Ovary (tissue), 9 donors: ENCODE measurements around the gene IFNK. TPM values are rescaled to one million over a fixed set of nuclear protein-coding genes. Genes with fewer than 3 reads are reported as not detected.
A peak's percentile ranks its signal among the peaks of the same experiment; 100 is the strongest.

Experiments used
- DNase-seq, 5 donors: peaks; one replicate each; pipeline ENCODE4 v3.0.0-alpha.2; 2019 to 2020
- H3K27ac ChIP-seq, 2 donors: fragments of 200-600 bp; one replicate each; pipeline versions ENCODE4 v1.5.1 to v1.8.0; 2019 to 2022
- H3K27me3 ChIP-seq: fragments of 200-600 bp; one replicate; pipeline ENCODE4 v1.8.0; 2022
- H3K36me3 ChIP-seq: fragments of 200-600 bp; sonication (generic); one replicate; pipeline ENCODE4 v1.5.1; 2019
- H3K4me1 ChIP-seq: one replicate; pipeline ENCODE4 v1.8.1; 2013; ENCODE audit warnings: mild to moderate bottlenecking, moderate library complexity; ENCODE audit not compliant: insufficient read depth
- H3K4me3 ChIP-seq: fragments of 200-600 bp; sonication (generic); one replicate; pipeline ENCODE4 v1.5.1; 2017
- H3K9me3 ChIP-seq, 2 donors: fragments of 200-600 bp in 1 of 2; sonication (generic) in 1 of 2; one replicate each; pipeline versions ENCODE4 v1.5.1 to v1.8.1; 2013 to 2019; ENCODE audit warnings: mild to moderate bottlenecking in 1 of 2, moderate library complexity in 1 of 2
- CTCF ChIP-seq, 3 donors: fragments of 450-650 bp in 2 of 3; fragments of 200-600 bp in 1 of 3; IDR thresholded peaks; one replicate each; pipeline versions ENCODE4 v1.5.1 to v1.8.0; 2016 to 2022; ENCODE audit warnings: antibody characterized with exemption in 3 of 3, mild to moderate bottlenecking in 1 of 3
- EP300 ChIP-seq: sonication (generic); formaldehyde crosslinking; IDR thresholded peaks from one replicate; pipeline ENCODE4 v1.6.1; 2017; ENCODE audit warnings: antibody characterized with exemption
- POLR2A ChIP-seq: fragments of 450-650 bp; IDR thresholded peaks from one replicate; pipeline ENCODE4 v1.6.1; 2017; ENCODE audit warnings: antibody characterized with exemption, mild to moderate bottlenecking, moderate library complexity
- WGBS, 3 donors: extraction: QIAGEN DNeasy Blood & Tissue Kit in 1 of 3; methylation state at CpG; one replicate each; pipeline versions ENCODE4 v1.1.5 to v1.1.7; 2013 to 2017; 5-methylcytosine and 5-hydroxymethylcytosine counted together
- intact Hi-C, 4 donors: fragments of 100-400 bp; cut with DNase I; formaldehyde crosslinking; loops; one replicate each; pipeline versions ENCODE4 v1.11.0 to v1.15.1; 2022 to 2023
- polyA plus RNA-seq, 2 donors: library from polyadenylated mRNA; stranded (reverse); fragments of 200-250 nt in 1 of 2; fragments of 350-450 nt in 1 of 2; fragmentation: Illumina TruSeq in 1 of 2; extraction: RNeasy Lipid Tissue Mini Kit (QIAGEN cat#74804) in 1 of 2; gene quantifications; one replicate each; pipeline ENCODE4 v1.2.3, GENCODE V29; 2013 to 2014
- total RNA-seq, 7 donors: library from RNA; depleted of rRNA in 2 of 7; stranded (reverse); fragments of >200 nt in 2 of 7; fragmentation: NEBNext Ultra II Directional in 3 of 7; extraction: Animal tissue kit (Norgen Biotek cat#: 25700) in 3 of 7; gene quantifications; one replicate each; pipeline versions ENCODE4 v1.1.0 to v1.2.4, GENCODE V29; 2016 to 2023
- donor health status: DM: no; HTN: no; CAD: no; lungs with moderate emphysema.
- donor health status: DM: no; HTN: no; CAD: no.
- donor health status: Bipolar disorder and iron deficiency.
- donor health status: DM: yes; HTN: yes; CAD: no.
- donor health status: DM: no; HTN: no; CAD: no.
- donor health status: DM: yes; HTN: yes; CAD: no.

The IFNK gene
- total and polyA plus RNA-seq, 9 donors, result not detected

GRCh38 chr9:27534658-27535209 lies 10.6 kb downstream of the IFNK start:
- H3K4me3 ChIP-seq, result no peak overlapping the region

GRCh38 chr9:27535701-27536118 lies 11.6 kb downstream of the IFNK start:
- H3K27me3 ChIP-seq, result no peaks in the 10 kb centered on the region
- H3K4me1 ChIP-seq, result peaks cover 29% of the 10 kb centered on the region
- H3K36me3 ChIP-seq, result no peaks in the 10 kb centered on the region
- 78 to 87% (median 86%) methylated on average over 3 of the region's 3 CpGs for WGBS, 3 donors
- peak in 1 of 5 donors; percentile 18 for DNase-seq
- intact Hi-C loops, result loop anchor here in 1 of 4 donors (5.0 kb wide), 1 partner anchor 198 kb away; no protein-coding TSS in a partner anchor
- no peaks in the 10 kb centered on the region for H3K9me3 ChIP-seq
- no peak overlapping the region for H3K27ac ChIP-seq
- no peak overlapping the region for H3K4me3 ChIP-seq
- TF ChIP-seq EP300 (no peak), CTCF (IDR thresholded peaks at IDR 0.05) (no peak), POLR2A (no peak)

More at GRCh38 chr9:27534658-27535209, 10.6 kb downstream of the IFNK start:
- Histone ChIP-seq H3K27ac (peak overlapping the region; percentile 59 to 63), H3K4me1 (peaks cover 24% of the 10 kb centered on the region), H3K27me3 (no peaks in the 10 kb centered on the region), H3K36me3 (no peaks in the 10 kb centered on the region), H3K9me3 (no peaks in the 10 kb centered on the region)
- TF ChIP-seq EP300 (no peak), POLR2A (no peak), CTCF (IDR thresholded peaks at IDR 0.05) (no peak)
- intact Hi-C loops, result loop anchor here in 1 of 4 donors (5.0 kb wide), 1 partner anchor 197 kb away; no protein-coding TSS in a partner anchor
- WGBS, 3 donors, result 59 to 67% (median 61%) methylated on average over 3 of the region's 3 CpGs
- no peak for DNase-seq

GRCh38 chr9:27536168-27536567 lies 12.1 kb downstream of the IFNK start:
- no peak overlapping the region for H3K27ac ChIP-seq
- H3K4me1 ChIP-seq, result peaks cover 31% of the 10 kb centered on the region
- WGBS, 3 donors, result 72 to 87% (median 77%) methylated on average over 3 of the region's 3 CpGs
- no peak overlapping the region for H3K4me3 ChIP-seq
- no peaks in the 10 kb centered on the region for H3K36me3 ChIP-seq
- TF ChIP-seq POLR2A (no peak), EP300 (no peak), CTCF (IDR thresholded peaks at IDR 0.05) (no peak)
- no peaks in the 10 kb centered on the region for H3K27me3 ChIP-seq
- DNase-seq, result no peak
- H3K9me3 ChIP-seq, result no peaks in the 10 kb centered on the region
- intact Hi-C loops, result loop anchor here in 1 of 4 donors (5.0 kb wide), 1 partner anchor 199 kb away; no protein-coding TSS in a partner anchor

GRCh38 chr9:27537027-27537435 lies 12.9 kb downstream of the IFNK start:
- Histone ChIP-seq H3K27me3 (no peaks in the 10 kb centered on the region), H3K4me3 (no peak overlapping the region), H3K9me3 (no peaks in the 10 kb centered on the region), H3K4me1 (peaks cover 31% of the 10 kb centered on the region), H3K36me3 (no peaks in the 10 kb centered on the region), H3K27ac (no peak overlapping the region)
- intact Hi-C loops, result loop anchor here in 1 of 4 donors (5.0 kb wide), 1 partner anchor 200 kb away; no protein-coding TSS in a partner anchor
- TF ChIP-seq POLR2A, result no peak
- WGBS, 3 donors, result 70 to 76% (median 75%) methylated on average over 7 of the region's 7 CpGs
- no peak for DNase-seq

GRCh38 chr9:27537756-27538155 lies 13.7 kb downstream of the IFNK start:
- no peaks in the 10 kb centered on the region for H3K36me3 ChIP-seq
- no peak for DNase-seq
- TF ChIP-seq CTCF (IDR thresholded peaks at IDR 0.05) (no peak), POLR2A (no peak), EP300 (no peak)
- intact Hi-C loops, result loop anchor here in 1 of 4 donors (5.0 kb wide), 1 partner anchor 200 kb away; no protein-coding TSS in a partner anchor
- H3K27me3 ChIP-seq, result no peaks in the 10 kb centered on the region
- WGBS, 3 donors, result 94 to 98% (median 96%) methylated on average over 1 of the region's 1 CpG
- H3K4me1 ChIP-seq, result peaks cover 28% of the 10 kb centered on the region
- H3K27ac ChIP-seq, result no peak overlapping the region
- H3K9me3 ChIP-seq, result no peaks in the 10 kb centered on the region
- no peak overlapping the region for H3K4me3 ChIP-seq
